Ishikawa (cell line): ENCODE results near the gene ATP1B3.

Experiments used
- CEBPB ChIP-seq: IDR thresholded peaks from 2 replicates; pipeline ENCODE4 v1.6.1; 2012
- CREB1 ChIP-seq: IDR thresholded peaks from 2 replicates; pipeline ENCODE4 v1.6.1; 2012; ENCODE audit warnings: low read depth
- EGR1 ChIP-seq: IDR thresholded peaks from 2 replicates; pipeline ENCODE4 v1.6.1; 2012
- EP300 ChIP-seq: IDR thresholded peaks from 2 replicates; pipeline ENCODE4 v1.6.1; 2012; ENCODE audit warnings: borderline replicate concordance
- FOXM1 ChIP-seq: IDR thresholded peaks from 2 replicates; pipeline ENCODE4 v1.6.1; 2012; ENCODE audit warnings: low read depth, borderline replicate concordance
- NFIC ChIP-seq: IDR thresholded peaks from 2 replicates; pipeline ENCODE4 v1.6.1; 2012
- RAD21 ChIP-seq: IDR thresholded peaks from 2 replicates; pipeline ENCODE4 v1.6.1; 2012; ENCODE audit warnings: low read depth
- TAF1 ChIP-seq: IDR thresholded peaks from 2 replicates; pipeline ENCODE4 v1.6.1; 2012; ENCODE audit warnings: low read depth, mild to moderate bottlenecking
- TCF12 ChIP-seq: IDR thresholded peaks from 2 replicates; pipeline ENCODE4 v1.6.1; 2012; ENCODE audit warnings: low read depth
- TEAD4 ChIP-seq: IDR thresholded peaks from 2 replicates; pipeline ENCODE4 v1.6.1; 2012
- YY1 ChIP-seq: IDR thresholded peaks from 2 replicates; pipeline ENCODE4 v1.6.1; 2012; ENCODE audit warnings: low read depth
- ZBTB7A ChIP-seq: IDR thresholded peaks from 2 replicates; pipeline ENCODE4 v1.6.1; 2012; ENCODE audit warnings: low read depth
- TF ChIP-seq, protein P1 (sequence below): IDR thresholded peaks from 2 replicates; pipeline ENCODE4 v1.6.1; 2012; ENCODE audit warnings: low read depth, mild to moderate bottlenecking
- TF ChIP-seq, protein P2 (sequence below): IDR thresholded peaks from 2 replicates; pipeline ENCODE4 v1.6.1; 2012
- TF ChIP-seq, protein P3 (sequence below): IDR thresholded peaks from 2 replicates; pipeline ENCODE4 v1.6.1; 2012

Gene ATP1B3

DNA sequence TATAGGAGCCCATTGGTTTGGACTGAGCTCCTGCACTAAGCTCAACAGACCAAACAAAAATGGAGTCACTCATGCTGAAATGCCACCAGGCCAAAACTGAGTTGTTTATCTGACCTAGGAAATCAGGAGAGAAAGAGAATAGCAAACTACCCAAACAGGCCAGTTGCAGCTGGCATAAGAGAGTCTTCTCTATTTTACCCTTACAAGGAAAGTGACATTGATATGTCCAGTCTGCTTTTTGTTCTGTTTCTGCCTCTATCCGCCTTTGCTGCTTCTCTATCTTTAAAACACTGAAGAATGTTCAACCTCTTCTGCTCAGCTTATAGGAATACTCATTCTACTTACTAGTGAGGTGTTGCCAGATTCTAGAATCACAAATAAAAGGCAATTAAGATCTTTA lies 95.1 kb downstream of the ATP1B3 start:
- no peak for TF ChIP-seq EP300
- TF ChIP-seq ZBTB7A = no peak
- no peak for TF ChIP-seq TEAD4
- TF ChIP-seq CREB1 = no peak
- TF ChIP-seq, protein P1, sequence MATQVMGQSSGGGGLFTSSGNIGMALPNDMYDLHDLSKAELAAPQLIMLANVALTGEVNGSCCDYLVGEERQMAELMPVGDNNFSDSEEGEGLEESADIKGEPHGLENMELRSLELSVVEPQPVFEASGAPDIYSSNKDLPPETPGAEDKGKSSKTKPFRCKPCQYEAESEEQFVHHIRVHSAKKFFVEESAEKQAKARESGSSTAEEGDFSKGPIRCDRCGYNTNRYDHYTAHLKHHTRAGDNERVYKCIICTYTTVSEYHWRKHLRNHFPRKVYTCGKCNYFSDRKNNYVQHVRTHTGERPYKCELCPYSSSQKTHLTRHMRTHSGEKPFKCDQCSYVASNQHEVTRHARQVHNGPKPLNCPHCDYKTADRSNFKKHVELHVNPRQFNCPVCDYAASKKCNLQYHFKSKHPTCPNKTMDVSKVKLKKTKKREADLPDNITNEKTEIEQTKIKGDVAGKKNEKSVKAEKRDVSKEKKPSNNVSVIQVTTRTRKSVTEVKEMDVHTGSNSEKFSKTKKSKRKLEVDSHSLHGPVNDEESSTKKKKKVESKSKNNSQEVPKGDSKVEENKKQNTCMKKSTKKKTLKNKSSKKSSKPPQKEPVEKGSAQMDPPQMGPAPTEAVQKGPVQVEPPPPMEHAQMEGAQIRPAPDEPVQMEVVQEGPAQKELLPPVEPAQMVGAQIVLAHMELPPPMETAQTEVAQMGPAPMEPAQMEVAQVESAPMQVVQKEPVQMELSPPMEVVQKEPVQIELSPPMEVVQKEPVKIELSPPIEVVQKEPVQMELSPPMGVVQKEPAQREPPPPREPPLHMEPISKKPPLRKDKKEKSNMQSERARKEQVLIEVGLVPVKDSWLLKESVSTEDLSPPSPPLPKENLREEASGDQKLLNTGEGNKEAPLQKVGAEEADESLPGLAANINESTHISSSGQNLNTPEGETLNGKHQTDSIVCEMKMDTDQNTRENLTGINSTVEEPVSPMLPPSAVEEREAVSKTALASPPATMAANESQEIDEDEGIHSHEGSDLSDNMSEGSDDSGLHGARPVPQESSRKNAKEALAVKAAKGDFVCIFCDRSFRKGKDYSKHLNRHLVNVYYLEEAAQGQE = no peak
- TF ChIP-seq CEBPB = no peak
- no peak for TF ChIP-seq FOXM1
- TF ChIP-seq, protein P2, sequence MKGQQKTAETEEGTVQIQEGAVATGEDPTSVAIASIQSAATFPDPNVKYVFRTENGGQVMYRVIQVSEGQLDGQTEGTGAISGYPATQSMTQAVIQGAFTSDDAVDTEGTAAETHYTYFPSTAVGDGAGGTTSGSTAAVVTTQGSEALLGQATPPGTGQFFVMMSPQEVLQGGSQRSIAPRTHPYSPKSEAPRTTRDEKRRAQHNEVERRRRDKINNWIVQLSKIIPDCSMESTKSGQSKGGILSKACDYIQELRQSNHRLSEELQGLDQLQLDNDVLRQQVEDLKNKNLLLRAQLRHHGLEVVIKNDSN = no peak
- TF ChIP-seq, protein P3, sequence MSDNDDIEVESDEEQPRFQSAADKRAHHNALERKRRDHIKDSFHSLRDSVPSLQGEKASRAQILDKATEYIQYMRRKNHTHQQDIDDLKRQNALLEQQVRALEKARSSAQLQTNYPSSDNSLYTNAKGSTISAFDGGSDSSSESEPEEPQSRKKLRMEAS = no peak
- TF ChIP-seq TCF12 = no peak
- no peak for TF ChIP-seq EGR1
- no peak for TF ChIP-seq TAF1
- TF ChIP-seq NFIC = no peak
- no peak for TF ChIP-seq YY1
- TF ChIP-seq RAD21 = no peak

DNA sequence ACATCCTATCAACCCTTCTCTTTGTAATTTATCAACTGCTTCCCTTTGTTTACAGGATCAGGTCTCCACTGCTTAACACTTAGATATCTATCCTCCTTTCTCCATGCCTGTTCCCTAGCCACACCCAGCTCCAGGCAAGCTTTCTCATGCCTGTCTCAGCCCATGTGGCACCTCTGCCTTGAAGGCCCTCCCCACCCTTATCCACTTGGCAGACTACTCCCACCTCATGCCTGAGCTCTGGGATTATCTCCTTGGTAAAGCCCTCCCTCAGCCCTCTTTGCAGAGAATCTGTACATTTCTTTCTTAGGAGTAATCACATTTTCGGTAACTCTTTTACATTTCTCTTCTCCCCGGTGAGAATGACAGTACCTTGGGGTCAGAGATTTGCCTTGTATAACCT lies 96.0 kb downstream of the ATP1B3 start:
- TF ChIP-seq TCF12 (no peak), RAD21 (no peak), FOXM1 (no peak), CEBPB (no peak), EP300 (no peak), TAF1 (no peak), YY1 (no peak), ZBTB7A (no peak), CREB1 (no peak), TEAD4 (no peak), NFIC (no peak), EGR1 (no peak)
- TF ChIP-seq, protein P2 = no peak
- TF ChIP-seq, protein P1 = no peak
- TF ChIP-seq, protein P3 = no peak
